K562 (cell line): ENCODE measurements around the gene ARHGAP25. TPM values are rescaled to one million over a fixed set of nuclear protein-coding genes. Genes with fewer than 3 reads are reported as not detected.

Source experiments
- HDGF ChIP-seq: fragments of 450-650 bp; IDR thresholded peaks from 2 replicates; pipeline ENCODE4 v1.6.1; 2016
- HMGXB4 ChIP-seq: sonication (generic); formaldehyde crosslinking; IDR thresholded peaks from 2 replicates; pipeline ENCODE4 v1.8.1; 2023; ENCODE audit warnings: mild to moderate bottlenecking, missing genetic modification reagents
- MEF2A ChIP-seq: IDR thresholded peaks from 2 replicates; pipeline ENCODE4 v1.6.1; 2011; ENCODE audit warnings: low read depth, mild to moderate bottlenecking, low read length, moderate library complexity; ENCODE audit not compliant: control insufficient read depth
- SIRT6 ChIP-seq: IDR thresholded peaks from one replicate; pipeline ENCODE4 v1.6.1; 2012; ENCODE audit warnings: low read depth, mild to moderate bottlenecking, control low read depth, inconsistent platforms, low read length, moderate library complexity
- SPI1 ChIP-seq: IDR thresholded peaks from 2 replicates; pipeline ENCODE4 v1.6.1; 2011; ENCODE audit warnings: low read depth, low read length, control low read depth, borderline replicate concordance
- TRIM25 ChIP-seq: fragments of 450-650 bp; IDR thresholded peaks from 2 replicates; pipeline ENCODE4 v1.7.0; 2016; ENCODE audit warnings: borderline replicate concordance
- UBTF ChIP-seq, 2 experiments: IDR thresholded peaks; 2 replicates each; pipeline ENCODE4 v1.6.1; 2012; ENCODE audit warnings: improper control_type of control experiment in 2 of 2, low read depth in 2 of 2, low read length in 2 of 2, borderline replicate concordance in 1 of 2
- ZNF175 ChIP-seq: fragments of 200-800 bp; sonication (Bioruptor generic); IDR thresholded peaks from 2 replicates; pipeline ENCODE4 v1.6.1; 2016; ENCODE audit warnings: low read depth, mild to moderate bottlenecking, missing genetic modification characterization, missing compliant biosample characterization
- polyA plus RNA-seq, 8 experiments: library from polyadenylated mRNA; depleted of rRNA in 4 of 8; stranded (reverse) in 5 of 8; unstranded in 3 of 8; fragments of >200 nt; fragmentation: Nextera tagmentation in 2 of 8; fragmentation: Illumina TruSeq in 1 of 8; extraction: Ambion mirVana in 2 of 8; extraction: Trizol in 1 of 8; gene quantifications; 2 replicates each; pipeline versions ENCODE4 v1.2.1 to v1.2.3, GENCODE V29; 2011 to 2014; ENCODE audit warnings: inconsistent platforms in 1 of 8, missing spikeins in 1 of 8
- total RNA-seq, 7 experiments: library from RNA; depleted of rRNA in 6 of 7; stranded (reverse); fragments of >200 nt in 6 of 7; fragmentation: Illumina TruSeq in 2 of 7; extraction: Trizol in 2 of 7; gene quantifications; 2 replicates each; pipeline versions ENCODE4 v1.2.1 to v1.2.3, GENCODE V29; 2011 to 2021; ENCODE audit warnings: low replicate concordance in 1 of 7
- TF ChIP-seq, protein P1 (sequence below): fragments of 250-450 bp; sonication (Bioruptor Pico); IDR thresholded peaks from 2 replicates; pipeline ENCODE4 v1.9.0; 2021; ENCODE audit warnings: mild to moderate bottlenecking, inconsistent platforms
- TF ChIP-seq, protein P2 (sequence below): fragments of 250-450 bp; sonication (Bioruptor Pico); IDR thresholded peaks from 2 replicates; pipeline ENCODE4 v1.4.0; 2020
- TF ChIP-seq, protein P3 (sequence below), 2 experiments: IDR thresholded peaks in 1 of 2; conservative IDR thresholded peaks in 1 of 2; 2 replicates each; pipeline ENCODE4 v1.6.1; 2016; ENCODE audit warnings: low read depth in 2 of 2, mild to moderate bottlenecking in 1 of 2, missing compliant biosample characterization in 1 of 2, missing genetic modification characterization in 1 of 2, moderate library complexity in 1 of 2

ARHGAP25 gene
- total and polyA plus RNA-seq, 9 of the 15 experiments (the other 6 are each of a cell fraction or from before 2014, with no cell fraction given) = 4.9 to 14.8 (median 10.7) TPM

DNA sequence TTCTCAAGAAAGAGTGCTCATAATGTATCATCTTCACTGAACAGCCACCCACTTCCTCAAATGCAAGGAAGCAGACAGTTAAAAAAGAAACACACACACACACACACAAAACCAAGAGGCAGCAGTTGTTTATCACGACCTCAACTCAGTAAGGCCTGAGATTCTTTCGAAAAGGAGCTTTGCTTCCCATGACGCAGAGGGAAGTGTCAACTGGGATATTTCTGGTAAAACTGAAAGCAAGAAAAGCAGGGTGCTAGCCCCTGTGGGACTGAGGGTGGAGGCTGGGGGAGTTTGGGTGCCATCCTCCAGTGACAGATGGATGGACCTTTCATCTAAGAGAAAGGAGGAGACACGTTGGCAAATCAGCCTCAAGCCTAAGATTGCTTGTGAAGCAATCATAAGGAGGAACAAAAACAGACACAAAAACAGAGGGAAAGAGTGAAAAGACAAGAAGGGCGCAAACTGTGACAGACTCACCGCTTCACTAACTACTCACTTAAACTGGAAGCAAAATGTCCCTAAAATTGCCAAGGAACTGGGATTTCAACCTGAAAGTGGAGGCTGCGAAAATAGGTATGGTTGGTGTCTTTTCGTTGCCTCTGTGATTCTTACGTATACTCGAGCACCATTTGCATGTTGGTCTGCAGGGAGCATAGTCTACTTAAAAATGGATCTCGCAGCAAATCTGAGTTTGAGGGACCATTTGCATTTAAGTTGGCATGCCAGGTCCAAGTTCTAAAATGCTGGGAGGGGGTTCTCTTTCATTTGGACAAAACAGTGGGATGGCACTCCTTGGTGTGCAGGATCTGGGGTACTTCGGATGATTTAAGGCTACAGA lies at the start of gene ARHGAP25 (continued):
- TF ChIP-seq, protein P1, sequence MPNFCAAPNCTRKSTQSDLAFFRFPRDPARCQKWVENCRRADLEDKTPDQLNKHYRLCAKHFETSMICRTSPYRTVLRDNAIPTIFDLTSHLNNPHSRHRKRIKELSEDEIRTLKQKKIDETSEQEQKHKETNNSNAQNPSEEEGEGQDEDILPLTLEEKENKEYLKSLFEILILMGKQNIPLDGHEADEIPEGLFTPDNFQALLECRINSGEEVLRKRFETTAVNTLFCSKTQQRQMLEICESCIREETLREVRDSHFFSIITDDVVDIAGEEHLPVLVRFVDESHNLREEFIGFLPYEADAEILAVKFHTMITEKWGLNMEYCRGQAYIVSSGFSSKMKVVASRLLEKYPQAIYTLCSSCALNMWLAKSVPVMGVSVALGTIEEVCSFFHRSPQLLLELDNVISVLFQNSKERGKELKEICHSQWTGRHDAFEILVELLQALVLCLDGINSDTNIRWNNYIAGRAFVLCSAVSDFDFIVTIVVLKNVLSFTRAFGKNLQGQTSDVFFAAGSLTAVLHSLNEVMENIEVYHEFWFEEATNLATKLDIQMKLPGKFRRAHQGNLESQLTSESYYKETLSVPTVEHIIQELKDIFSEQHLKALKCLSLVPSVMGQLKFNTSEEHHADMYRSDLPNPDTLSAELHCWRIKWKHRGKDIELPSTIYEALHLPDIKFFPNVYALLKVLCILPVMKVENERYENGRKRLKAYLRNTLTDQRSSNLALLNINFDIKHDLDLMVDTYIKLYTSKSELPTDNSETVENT (CRISPR knock-in tag) = no peak
- TF ChIP-seq, protein P2, sequence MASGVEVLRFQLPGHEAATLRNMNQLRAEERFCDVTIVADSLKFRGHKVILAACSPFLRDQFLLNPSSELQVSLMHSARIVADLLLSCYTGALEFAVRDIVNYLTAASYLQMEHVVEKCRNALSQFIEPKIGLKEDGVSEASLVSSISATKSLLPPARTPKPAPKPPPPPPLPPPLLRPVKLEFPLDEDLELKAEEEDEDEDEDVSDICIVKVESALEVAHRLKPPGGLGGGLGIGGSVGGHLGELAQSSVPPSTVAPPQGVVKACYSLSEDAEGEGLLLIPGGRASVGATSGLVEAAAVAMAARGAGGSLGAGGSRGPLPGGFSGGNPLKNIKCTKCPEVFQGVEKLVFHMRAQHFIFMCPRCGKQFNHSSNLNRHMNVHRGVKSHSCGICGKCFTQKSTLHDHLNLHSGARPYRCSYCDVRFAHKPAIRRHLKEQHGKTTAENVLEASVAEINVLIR (CRISPR knock-in tag) = no peak
- TF ChIP-seq HDGF (no peak), SIRT6 (no peak), TRIM25 (no peak), ZNF175 (0 out of 2 replicates have a peak, but pooled peaks have one; percentile 27), MEF2A (no peak), SPI1 (peak; percentile 83; the same call in 1 of the 2 replicates), HMGXB4 (CRISPR knock-in tag) (no peak), UBTF (IDR thresholded peaks at IDR 0.05; ENCODE audit: borderline replicate concordance in 1 of 2, low read depth in 2 of 2, low read length in 2 of 2) (no peak)
- TF ChIP-seq, protein P3, sequence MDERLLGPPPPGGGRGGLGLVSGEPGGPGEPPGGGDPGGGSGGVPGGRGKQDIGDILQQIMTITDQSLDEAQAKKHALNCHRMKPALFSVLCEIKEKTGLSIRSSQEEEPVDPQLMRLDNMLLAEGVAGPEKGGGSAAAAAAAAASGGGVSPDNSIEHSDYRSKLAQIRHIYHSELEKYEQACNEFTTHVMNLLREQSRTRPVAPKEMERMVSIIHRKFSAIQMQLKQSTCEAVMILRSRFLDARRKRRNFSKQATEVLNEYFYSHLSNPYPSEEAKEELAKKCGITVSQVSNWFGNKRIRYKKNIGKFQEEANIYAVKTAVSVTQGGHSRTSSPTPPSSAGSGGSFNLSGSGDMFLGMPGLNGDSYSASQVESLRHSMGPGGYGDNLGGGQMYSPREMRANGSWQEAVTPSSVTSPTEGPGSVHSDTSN (CRISPR knock-in tag; IDR thresholded peaks at IDR 0.05; ENCODE audit: low read depth) = no peak
- TF ChIP-seq, protein P3 (tag; conservative IDR thresholded peaks at IDR 0.05; ENCODE audit: low read depth) = 0 out of 2 replicates have a peak, but pooled peaks have one; percentile 11
